ENCODE results near the gene ANKRD40CL.
"Not testable (repeated sequence)": the region's sequence is repeated elsewhere in the genome, so short reads cannot be mapped to it uniquely, and the experiment has no call there.

ANKRD40CL gene

GRCh38 chr17:50767446-50767845 lies at the start of gene ANKRD40CL:
Gene ANKRD40CL, minus strand, starts transcription at chr17:50767518. Its CDS starts 605 bp downstream, at chr17:50766913.
- DNase-seq (ENCODE audit: low spot score) = no peak

- no peak for DNase-seq (ENCODE audit: low spot score)
Observed at GRCh38 chr17:50816271-50816670, 49.0 kb upstream of the ANKRD40CL start.

- no peak for DNase-seq (ENCODE audit: low spot score)
Observed at GRCh38 chr17:50815400-50815799, 48.1 kb upstream of the ANKRD40CL start.

- no peak for DNase-seq (ENCODE audit: low spot score)
Observed at GRCh38 chr17:50813583-50813982, 46.3 kb upstream of the ANKRD40CL start.

- no peak for DNase-seq (ENCODE audit: low spot score)
Observed at GRCh38 chr17:50808888-50809287, 41.6 kb upstream of the ANKRD40CL start.

- DNase-seq (ENCODE audit: low spot score) = no peak
Observed at GRCh38 chr17:50808413-50808812, 41.1 kb upstream of the ANKRD40CL start.

GRCh38 chr17:50807675-50808074 lies 40.4 kb upstream of the ANKRD40CL start:
- no peak for DNase-seq (ENCODE audit: low spot score)

GRCh38 chr17:50807009-50807408 lies 39.7 kb upstream of the ANKRD40CL start:
- no peak for DNase-seq (ENCODE audit: low spot score)

GRCh38 chr17:50806141-50806643 lies 38.9 kb upstream of the ANKRD40CL start:
- DNase-seq (ENCODE audit: low spot score) = no peak

- DNase-seq (ENCODE audit: low spot score) = no peak
Observed at GRCh38 chr17:50805486-50805885, 38.2 kb upstream of the ANKRD40CL start.

GRCh38 chr17:50804749-50805475 lies 37.6 kb upstream of the ANKRD40CL start:
- DNase-seq (ENCODE audit: low spot score) = not testable (repeated sequence)

- DNase-seq (ENCODE audit: low spot score) = no peak
Observed at GRCh38 chr17:50803676-50804075, 36.4 kb upstream of the ANKRD40CL start.

GRCh38 chr17:50802609-50803571 lies 35.6 kb upstream of the ANKRD40CL start:
- no peak for DNase-seq (ENCODE audit: low spot score)

- no peak for DNase-seq (ENCODE audit: low spot score)
Observed at GRCh38 chr17:50800196-50800700, 32.9 kb upstream of the ANKRD40CL start.

- no peak for DNase-seq (ENCODE audit: low spot score)
Observed at GRCh38 chr17:50799582-50799981, 32.3 kb upstream of the ANKRD40CL start.

- no peak for DNase-seq (ENCODE audit: low spot score)
Observed at GRCh38 chr17:50798424-50799288, 31.3 kb upstream of the ANKRD40CL start.

GRCh38 chr17:50797135-50797810 lies 30.0 kb upstream of the ANKRD40CL start:
- DNase-seq (ENCODE audit: low spot score) = no peak

GRCh38 chr17:50794361-50794760 lies 27.0 kb upstream of the ANKRD40CL start:
- no peak for DNase-seq (ENCODE audit: low spot score)

GRCh38 chr17:50793007-50793406 lies 25.7 kb upstream of the ANKRD40CL start:
- no peak for DNase-seq (ENCODE audit: low spot score)

GRCh38 chr17:50792132-50792531 lies 24.8 kb upstream of the ANKRD40CL start:
- no peak for DNase-seq (ENCODE audit: low spot score)

GRCh38 chr17:50790618-50791017 lies 23.3 kb upstream of the ANKRD40CL start:
- DNase-seq (ENCODE audit: low spot score) = no peak

Data from germinal center (tissue), 1 donor.